GF-D8 (cell line): ENCODE data around the gene FIBP.
A peak's percentile ranks its signal among the peaks of the same experiment; 100 is the strongest.

Experiments used
- DNase-seq: peaks from one replicate; lab custom pipeline; 2025; lab: John Stamatoyannopoulos, UW

Gene FIBP

GRCh38 chr11:65890324-65891218, 2.3 kb upstream of the FIBP start, which contains the start of gene CCDC85B:
Gene CCDC85B, plus strand, starts transcription at chr11:65890673. Its CDS starts 111 bp downstream, at chr11:65890784.
- peak; percentile 90 for DNase-seq

- no peak for DNase-seq
Measured at GRCh38 chr11:65887723-65888162, 528 bp downstream of the FIBP start.

- DNase-seq = no peak
Measured at GRCh38 chr11:65886826-65887722, 1.2 kb downstream of the FIBP start.

GRCh38 chr11:65885808-65886536, 2.3 kb downstream of the FIBP start:
- DNase-seq = no peak

- DNase-seq = no peak
Measured at GRCh38 chr11:65885231-65885630, 3.0 kb downstream of the FIBP start.

- DNase-seq = peak; percentile 14
Measured at GRCh38 chr11:65884716-65885092, 3.6 kb downstream of the FIBP start.

- no peak for DNase-seq
Measured at GRCh38 chr11:65883786-65884715, 4.2 kb downstream of the FIBP start.

- no peak for DNase-seq
Measured at GRCh38 chr11:65883058-65883761, 5.1 kb downstream of the FIBP start.

- no peak for DNase-seq
Measured at GRCh38 chr11:65882120-65883057, 5.9 kb downstream of the FIBP start.

GRCh38 chr11:65880844-65881421, 7.3 kb downstream of the FIBP start:
- no peak for DNase-seq

- DNase-seq = no peak
Measured at GRCh38 chr11:65880027-65880426, 8.2 kb downstream of the FIBP start.

- DNase-seq = no peak
Measured at GRCh38 chr11:65879617-65880016, 8.7 kb downstream of the FIBP start, which contains the start of gene CTSW. Gene CTSW, plus strand, starts transcription at chr11:65879837. Its CDS starts 18 bp downstream, at chr11:65879855.

- DNase-seq = peak; percentile 73
Measured at GRCh38 chr11:65873318-65874156, 14.7 kb downstream of the FIBP start.

GRCh38 chr11:65872586-65873317, 15.5 kb downstream of the FIBP start, which contains the start of gene EFEMP2:
Gene EFEMP2, minus strand, starts transcription at chr11:65872800. Its CDS starts 446 bp downstream, at chr11:65872354.
- no peak for DNase-seq

- no peak for DNase-seq
Measured at GRCh38 chr11:65871811-65872548, 16.3 kb downstream of the FIBP start.
